Colonic mucosa (tissue), 4 donors: ENCODE data around the gene HIVEP2. TPM values are rescaled to one million over a fixed set of nuclear protein-coding genes. Genes with fewer than 3 reads are reported as not detected.

Experiments
- DNase-seq: peaks from one replicate; pipeline ENCODE4 v3.0.0-alpha.2; 2020
- H3K27ac ChIP-seq: fragments of 200-600 bp; one replicate; pipeline ENCODE4 v1.8.0; 2021
- H3K27me3 ChIP-seq: fragments of 200-600 bp; one replicate; pipeline ENCODE4 v1.8.0; 2021
- H3K36me3 ChIP-seq: fragments of 200-600 bp; one replicate; pipeline ENCODE4 v1.8.0; 2021
- H3K4me1 ChIP-seq: fragments of 200-600 bp; one replicate; pipeline ENCODE4 v1.8.0; 2021; ENCODE audit warnings: mild to moderate bottlenecking
- H3K4me3 ChIP-seq: fragments of 200-600 bp; one replicate; pipeline ENCODE4 v1.8.0; 2021
- H3K9ac ChIP-seq, 2 donors: one replicate each; pipeline ENCODE4 v1.7.0; 2013; ENCODE audit warnings: control low read depth in 2 of 2, low read depth in 2 of 2, low read length in 2 of 2
- H3K9me3 ChIP-seq: fragments of 200-600 bp; one replicate; pipeline ENCODE4 v1.8.0; 2021
- CTCF ChIP-seq: fragments of 200-600 bp; IDR thresholded peaks from one replicate; pipeline ENCODE4 v1.8.0; 2022; ENCODE audit warnings: antibody characterized with exemption, mild to moderate bottlenecking
- intact Hi-C: fragments of 100-400 bp; cut with DNase I; formaldehyde crosslinking; loops from one replicate; pipeline ENCODE4 v1.14.1; 2022
- total RNA-seq, 2 donors: library from RNA; stranded (reverse); fragmentation: NEBNext Ultra II Directional in 1 of 2; extraction: Animal tissue kit (Norgen Biotek cat#: 25700) in 1 of 2; gene quantifications; one replicate each; pipeline ENCODE4 v1.2.1, GENCODE V29; 2021
- donor health status: healthy.
- donor health status: DM: no; HTN: no; CAD: no.
- donor health status: DM: no; HTN: no; CAD: no.

The HIVEP2 gene
- total RNA-seq, 2 donors from 2014 or later: 5.3 to 15.2 TPM

GRCh38 chr6:142891454-142891853 lies 53.5 kb downstream of the HIVEP2 start:
- TF ChIP-seq CTCF: no peak
- no peaks in the 10 kb centered on the region for H3K9me3 ChIP-seq
- H3K9ac ChIP-seq: no peak overlapping the region
- no peak for DNase-seq
- H3K36me3 ChIP-seq: no peaks in the 10 kb centered on the region
- intact Hi-C loops: no loop called here
- H3K4me3 ChIP-seq: no peak overlapping the region
- H3K4me1 ChIP-seq: no peaks in the 10 kb centered on the region
- H3K27me3 ChIP-seq: no peaks in the 10 kb centered on the region
- H3K27ac ChIP-seq: no peak overlapping the region

- no peak overlapping the region for H3K9ac ChIP-seq
- H3K4me1 ChIP-seq: no peaks in the 10 kb centered on the region
- DNase-seq: no peak
- H3K9me3 ChIP-seq: no peaks in the 10 kb centered on the region
- no peak overlapping the region for H3K27ac ChIP-seq
- no peak overlapping the region for H3K4me3 ChIP-seq
- intact Hi-C loops: loop anchor here (5.0 kb wide), 1 partner anchor 196 kb away; no protein-coding TSS in a partner anchor
- no peaks in the 10 kb centered on the region for H3K27me3 ChIP-seq
- no peaks in the 10 kb centered on the region for H3K36me3 ChIP-seq
- TF ChIP-seq CTCF: no peak
These were observed 56.5 kb downstream of the HIVEP2 start for GRCh38 chr6:142888456-142888855.

- Histone ChIP-seq H3K36me3 (no peaks in the 10 kb centered on the region), H3K27ac (no peak overlapping the region), H3K9me3 (no peaks in the 10 kb centered on the region), H3K4me1 (no peaks in the 10 kb centered on the region), H3K27me3 (no peaks in the 10 kb centered on the region), H3K4me3 (no peak overlapping the region), H3K9ac (no peak overlapping the region)
- intact Hi-C loops: loop anchor here (5.0 kb wide), 1 partner anchor 195 kb away; no protein-coding TSS in a partner anchor
- TF ChIP-seq CTCF: no peak
- no peak for DNase-seq
These were observed 57.5 kb downstream of the HIVEP2 start for GRCh38 chr6:142887517-142887916.

GRCh38 chr6:142886431-142887170 lies 58.4 kb downstream of the HIVEP2 start:
- no peaks in the 10 kb centered on the region for H3K4me1 ChIP-seq
- intact Hi-C loops: loop anchor here (5.0 kb wide), 1 partner anchor 194 kb away; no protein-coding TSS in a partner anchor
- peak; percentile 18 for TF ChIP-seq CTCF
- no peaks in the 10 kb centered on the region for H3K9me3 ChIP-seq
- no peak overlapping the region for H3K27ac ChIP-seq
- no peaks in the 10 kb centered on the region for H3K36me3 ChIP-seq
- no peak overlapping the region for H3K4me3 ChIP-seq
- DNase-seq: no peak
- no peaks in the 10 kb centered on the region for H3K27me3 ChIP-seq
- no peak overlapping the region for H3K9ac ChIP-seq

GRCh38 chr6:142885182-142885867 lies 59.7 kb downstream of the HIVEP2 start:
- H3K36me3 ChIP-seq: no peaks in the 10 kb centered on the region
- intact Hi-C loops: loop anchor here (5.0 kb wide), 1 partner anchor 193 kb away; no protein-coding TSS in a partner anchor
- no peak overlapping the region for H3K4me3 ChIP-seq
- no peaks in the 10 kb centered on the region for H3K9me3 ChIP-seq
- H3K27ac ChIP-seq: peak overlapping the region; percentile 28
- H3K27me3 ChIP-seq: no peaks in the 10 kb centered on the region
- peak overlapping the region; percentile 41 to 51 for H3K9ac ChIP-seq
- no peak for DNase-seq
- TF ChIP-seq CTCF: no peak
- H3K4me1 ChIP-seq: no peaks in the 10 kb centered on the region
